A549 treated with Hydrocortisone at 1 μM for 4 hours (cell line): ENCODE results near the gene TIMP2. TPM values are rescaled to one million over a fixed set of nuclear protein-coding genes. Genes with fewer than 3 reads are reported as not detected.

ENCODE experiments used
- total RNA-seq: library from RNA; stranded (reverse); fragments of 200-300 nt; extraction: Qiagen RNA extraction; gene quantifications from 5 replicates; pipeline ENCODE4 v1.2.3, GENCODE V29; 2022

The TIMP2 gene, protein sequence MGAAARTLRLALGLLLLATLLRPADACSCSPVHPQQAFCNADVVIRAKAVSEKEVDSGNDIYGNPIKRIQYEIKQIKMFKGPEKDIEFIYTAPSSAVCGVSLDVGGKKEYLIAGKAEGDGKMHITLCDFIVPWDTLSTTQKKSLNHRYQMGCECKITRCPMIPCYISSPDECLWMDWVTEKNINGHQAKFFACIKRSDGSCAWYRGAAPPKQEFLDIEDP
- 190 to 245 TPM (median 225 TPM) in 5 replicates for total RNA-seq

DNA sequence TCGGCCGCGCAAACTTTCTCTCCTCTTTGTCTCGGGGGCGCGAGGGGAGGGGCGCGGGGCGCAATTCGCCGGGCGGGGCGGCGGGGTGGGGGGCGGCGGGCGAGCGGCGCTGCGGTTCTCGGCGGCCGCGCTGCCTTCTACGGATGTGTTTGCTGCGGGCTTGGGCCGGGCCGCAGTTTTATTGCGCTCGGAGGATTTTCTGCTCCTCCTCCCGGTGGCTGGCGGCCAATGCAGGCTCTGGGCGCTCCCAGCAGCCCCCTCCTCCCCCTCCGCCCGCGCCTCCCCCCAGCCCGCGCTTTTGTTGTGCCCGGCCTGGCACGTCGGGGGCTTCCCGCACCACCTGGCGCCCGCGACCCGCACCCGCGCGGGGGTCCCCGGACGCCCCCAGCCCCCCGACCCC lies at the start of gene TIMP2:
TIMP2 (minus strand) TSS at position 154 of the 400 bp plus-strand sequence. CDS start 299 bp downstream, outside the sequence.

GRCh38 chr17:78903101-78903779 lies 21.9 kb downstream of the TIMP2 start, which contains the start of gene CEP295NL:
Gene CEP295NL, minus strand, starts transcription at chr17:78903201. Its CDS starts 1,373 bp downstream, at chr17:78901828.

DNA sequence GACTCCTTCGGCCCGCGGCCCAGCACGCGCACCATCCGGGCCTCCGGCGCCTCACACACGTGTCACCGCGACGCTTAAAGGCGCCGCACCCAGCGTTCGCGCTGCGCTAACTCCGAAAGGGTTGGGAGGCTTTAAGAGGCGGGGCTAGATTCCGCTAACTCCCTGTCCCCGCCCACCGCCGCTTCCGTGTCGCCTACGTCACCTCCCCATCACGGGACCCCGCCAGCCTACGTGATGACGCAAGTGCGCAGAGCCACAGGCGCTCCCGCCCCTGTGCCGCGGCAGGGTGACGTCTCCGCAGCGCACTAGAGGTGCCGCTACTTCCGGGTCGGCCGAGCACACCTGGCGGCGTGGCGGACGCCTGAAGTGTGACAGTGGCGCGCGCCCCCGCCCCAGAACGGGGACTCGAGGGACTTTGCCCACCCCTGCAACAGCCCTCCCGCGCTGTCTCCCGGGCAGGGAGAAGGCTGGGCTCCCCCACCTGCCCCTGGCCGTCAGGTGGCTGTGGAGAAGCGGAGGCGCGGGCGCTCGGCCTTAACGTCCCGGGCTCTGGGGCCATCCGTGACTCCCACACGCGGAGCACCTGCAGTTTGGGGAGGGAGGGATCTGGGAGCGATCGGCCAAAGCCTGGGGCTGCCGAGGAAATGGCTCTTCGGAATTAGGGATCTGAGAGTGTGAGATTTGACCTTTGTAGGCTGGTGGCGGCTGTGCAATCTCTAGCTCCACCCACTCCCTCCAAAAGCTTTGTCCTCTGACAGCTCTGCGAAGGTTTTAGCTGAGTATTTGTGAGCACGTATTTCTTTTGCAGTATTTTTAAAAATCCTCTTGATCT lies 84.2 kb downstream of the TIMP2 start, which contains the start of gene USP36:
USP36 (minus strand) TSS at position 35 of the 832 bp plus-strand sequence. CDS start 4,451 bp downstream, outside the sequence.

Other genes with a start within 250 kb of the TIMP2 start
- gene CYTH1, start 143.1 kb downstream of the TIMP2 start, total RNA-seq = 59.8 to 87.9 TPM (median 64.0 TPM) in 5 replicates
- 52.6 to 60.5 TPM (median 55.6 TPM) in 5 replicates for gene USP36, start 84.6 kb downstream of the TIMP2 start, total RNA-seq
- gene CEP295NL, start 22.2 kb downstream of the TIMP2 start, total RNA-seq = 0.37 to 0.44 TPM (median 0.41 TPM) in 5 replicates
- gene LGALS3BP, start 54.5 kb upstream of the TIMP2 start, total RNA-seq = 67.1 to 87.7 TPM (median 79.2 TPM) in 5 replicates
- gene CANT1, start 84.4 kb upstream of the TIMP2 start, total RNA-seq = 77.2 to 92.2 TPM (median 83.8 TPM) in 5 replicates
- 45.9 to 57.7 TPM (median 49.2 TPM) in 5 replicates for gene C1QTNF1, start 98.8 kb upstream of the TIMP2 start, total RNA-seq
- gene ENGASE, start 149.4 kb upstream of the TIMP2 start, total RNA-seq = 12.5 to 17.9 TPM (median 15.1 TPM) in 5 replicates